ENCODE measurements around the gene EEF1G.

DNA sequence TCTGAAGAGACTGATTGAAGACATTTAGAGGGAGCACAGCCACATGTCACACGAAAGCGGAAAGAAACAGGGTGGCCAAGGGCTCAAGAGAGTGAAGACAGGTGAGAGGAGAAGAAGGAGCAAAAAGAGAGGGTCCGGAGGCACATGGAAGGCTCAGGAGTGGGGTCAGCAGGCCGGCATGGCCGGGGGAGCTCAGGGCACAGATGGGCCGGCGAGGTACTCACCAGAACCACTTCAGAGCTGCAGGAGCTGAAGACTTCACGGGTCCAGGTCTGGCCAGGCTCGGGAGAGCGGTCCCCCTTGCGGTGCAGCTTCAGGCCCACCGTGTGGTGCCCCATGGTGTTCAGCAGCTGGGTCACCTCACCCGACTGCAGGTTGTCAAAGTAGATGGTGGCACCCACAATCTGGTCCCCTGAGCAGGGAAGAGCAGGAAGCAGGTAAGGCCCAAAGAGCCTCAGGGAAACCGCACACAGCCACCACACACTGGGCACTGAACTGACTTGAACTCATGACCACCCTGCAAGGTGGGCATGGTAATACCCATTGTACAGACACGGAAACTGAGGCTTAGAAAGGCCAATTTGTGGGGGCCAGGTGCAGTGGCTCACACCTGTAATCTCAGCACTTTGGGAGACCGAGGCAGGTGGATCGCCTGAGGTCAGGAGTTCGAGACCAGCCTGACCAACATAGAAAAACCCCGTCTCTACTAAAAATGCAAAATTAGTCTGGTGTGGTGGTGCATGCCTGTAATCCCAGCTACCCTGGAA lies 38.7 kb downstream of the EEF1G start:
- TF ChIP-seq GATA2 (IDR thresholded peaks at IDR 0.05; ENCODE audit: low read depth, low read length) (no peak), GATA3 (IDR thresholded peaks at IDR 0.05; ENCODE audit: low read depth, low read length) (no peak)

Data from SH-SY5Y (cell line).